ENCODE data around the gene COL8A1. TPM values are rescaled to one million over a fixed set of nuclear protein-coding genes. Genes with fewer than 3 reads are reported as not detected.

The COL8A1 gene
- total RNA-seq, 1 experiment from 2014 or later, result 0.13 TPM

- TF ChIP-seq CTCF (IDR thresholded peaks at IDR 0.05) (no peak), POLR2AphosphoS5 (IDR thresholded peaks at IDR 0.05; ENCODE audit: low read depth, low read length) (no peak), REST (IDR thresholded peaks at IDR 0.05; ENCODE audit: insufficient read depth in 1 of 2, low read depth in 2 of 2, low read length in 1 of 2) (no peak), TCF7L2 (IDR thresholded peaks at IDR 0.05; ENCODE audit: low read depth, low read length) (no peak), SIN3A (IDR thresholded peaks at IDR 0.05; ENCODE audit: borderline replicate concordance, insufficient read depth, low read depth, low read length) (no peak)
- no peak for ATAC-seq
- Histone ChIP-seq H3K27ac (ENCODE audit: low read length) (no peak overlapping the region), H3K4me3 (ENCODE audit: low read depth in 2 of 2, low read length in 2 of 2) (no peak overlapping the region), H3K36me3 (ENCODE audit: control insufficient read depth, insufficient read depth, low read length) (no peaks in the 10 kb centered on the region), H3K27me3 (ENCODE audit: control insufficient read depth, insufficient read depth, low read length) (no peaks in the 10 kb centered on the region; the same call in 1 of the 2 replicates), H3K4me1 (ENCODE audit: control insufficient read depth, insufficient read depth, low read length) (no peaks in the 10 kb centered on the region), H3K9me3 (ENCODE audit: control insufficient read depth, insufficient read depth, low read depth, low read length) (no peaks in the 10 kb centered on the region)
- DNase-seq (ENCODE audit: low read depth, low spot score), result no peak
- ChIA-PET POLR2A (no interaction called here), CTCF (no interaction called here)
- intact Hi-C loops (cut with micrococcal nuclease; ENCODE audit: unreplicated experiment) (no loop called here), in situ Hi-C loops (cut with HindIII; ENCODE audit: low pct_unique_long_range_greater_than_20kb, low sequenced_read_pairs) (no loop called here)
- BruUV-seq (replicated peaks), result no TSS peak
Measured at GRCh38 chr3:99624496-99625236, 13.7 kb upstream of the COL8A1 start.

- no TSS peak for BruUV-seq (replicated peaks)
- Histone ChIP-seq H3K27me3 (ENCODE audit: control insufficient read depth, insufficient read depth, low read length) (peaks cover under 1% of the 10 kb centered on the region; the same call in 1 of the 2 replicates), H3K36me3 (ENCODE audit: control insufficient read depth, insufficient read depth, low read length) (no peaks in the 10 kb centered on the region), H3K4me3 (ENCODE audit: low read depth in 2 of 2, low read length in 2 of 2) (no peak overlapping the region), H3K27ac (ENCODE audit: low read length) (no peak overlapping the region), H3K9me3 (ENCODE audit: control insufficient read depth, insufficient read depth, low read depth, low read length) (no peaks in the 10 kb centered on the region), H3K4me1 (ENCODE audit: control insufficient read depth, insufficient read depth, low read length) (no peaks in the 10 kb centered on the region)
- ATAC-seq, result no peak
- intact Hi-C loops (cut with micrococcal nuclease; ENCODE audit: unreplicated experiment) (no loop called here), in situ Hi-C loops (cut with HindIII; ENCODE audit: low pct_unique_long_range_greater_than_20kb, low sequenced_read_pairs) (no loop called here)
- POLR2A ChIA-PET, result no interaction called here
- DNase-seq (ENCODE audit: low read depth, low spot score), result no peak
- TF ChIP-seq REST (IDR thresholded peaks at IDR 0.05; ENCODE audit: insufficient read depth in 1 of 2, low read depth in 2 of 2, low read length in 1 of 2), result no peak
- TF ChIP-seq CTCF (IDR thresholded peaks at IDR 0.05), result no peak
- TF ChIP-seq SIN3A (IDR thresholded peaks at IDR 0.05; ENCODE audit: borderline replicate concordance, insufficient read depth, low read depth, low read length), result no peak
- no peak for TF ChIP-seq POLR2AphosphoS5 (IDR thresholded peaks at IDR 0.05; ENCODE audit: low read depth, low read length)
- no peak for TF ChIP-seq TCF7L2 (IDR thresholded peaks at IDR 0.05; ENCODE audit: low read depth, low read length)
- CTCF ChIA-PET, result no interaction called here
Measured at GRCh38 chr3:99625237-99625622, 13.2 kb upstream of the COL8A1 start.

All from Panc1 (cell line).